ENCODE results near the gene TWIST2. TPM values are rescaled to one million over a fixed set of nuclear protein-coding genes. Genes with fewer than 3 reads are reported as not detected.

The TWIST2 gene
- total RNA-seq, 3 donors from 2014 or later: 1.1 to 13.4 (median 3.1) TPM

DNA sequence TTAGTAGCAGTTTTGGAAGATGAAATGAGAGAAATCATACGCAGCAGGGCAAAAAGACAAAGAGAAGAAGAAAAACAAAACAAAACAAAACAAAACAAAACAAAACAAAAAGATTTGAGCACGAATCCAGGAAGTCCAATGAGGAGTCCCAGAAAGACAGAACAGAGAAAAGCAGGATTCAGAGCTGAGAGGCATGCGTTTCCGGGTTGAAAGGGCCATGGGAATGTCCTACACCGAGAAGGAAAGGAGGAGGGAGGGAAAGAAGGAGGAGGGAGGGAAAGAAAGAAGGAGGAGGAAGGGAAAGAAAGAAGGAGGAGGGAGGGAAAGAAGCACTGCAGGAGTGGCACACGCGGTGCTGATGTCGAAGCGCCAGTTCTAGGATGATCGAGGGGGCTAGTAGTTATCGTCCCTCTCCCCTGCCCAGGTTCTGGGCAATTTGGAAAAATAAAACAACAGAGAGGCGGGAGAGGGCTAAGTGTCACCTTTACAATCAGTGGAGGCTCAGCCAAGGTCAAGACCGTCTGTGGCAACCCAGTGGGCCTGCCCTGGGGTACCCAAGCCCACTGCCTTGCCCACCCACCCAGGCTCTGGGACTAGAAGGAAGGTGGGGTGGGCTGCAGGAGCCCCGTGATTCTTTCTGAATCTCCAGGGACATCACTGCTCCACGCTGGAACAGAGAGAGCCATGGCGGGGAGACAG lies 68.4 kb downstream of the TWIST2 start:
- Histone ChIP-seq H3K36me3 (ENCODE audit: low read depth) (no peaks in the 10 kb centered on the region), H3K9me3 (no peaks in the 10 kb centered on the region), H3K4me1 (ENCODE audit: low read depth) (no peaks in the 10 kb centered on the region), H3K4me3 (no peak overlapping the region)
- TF ChIP-seq, protein P1, sequence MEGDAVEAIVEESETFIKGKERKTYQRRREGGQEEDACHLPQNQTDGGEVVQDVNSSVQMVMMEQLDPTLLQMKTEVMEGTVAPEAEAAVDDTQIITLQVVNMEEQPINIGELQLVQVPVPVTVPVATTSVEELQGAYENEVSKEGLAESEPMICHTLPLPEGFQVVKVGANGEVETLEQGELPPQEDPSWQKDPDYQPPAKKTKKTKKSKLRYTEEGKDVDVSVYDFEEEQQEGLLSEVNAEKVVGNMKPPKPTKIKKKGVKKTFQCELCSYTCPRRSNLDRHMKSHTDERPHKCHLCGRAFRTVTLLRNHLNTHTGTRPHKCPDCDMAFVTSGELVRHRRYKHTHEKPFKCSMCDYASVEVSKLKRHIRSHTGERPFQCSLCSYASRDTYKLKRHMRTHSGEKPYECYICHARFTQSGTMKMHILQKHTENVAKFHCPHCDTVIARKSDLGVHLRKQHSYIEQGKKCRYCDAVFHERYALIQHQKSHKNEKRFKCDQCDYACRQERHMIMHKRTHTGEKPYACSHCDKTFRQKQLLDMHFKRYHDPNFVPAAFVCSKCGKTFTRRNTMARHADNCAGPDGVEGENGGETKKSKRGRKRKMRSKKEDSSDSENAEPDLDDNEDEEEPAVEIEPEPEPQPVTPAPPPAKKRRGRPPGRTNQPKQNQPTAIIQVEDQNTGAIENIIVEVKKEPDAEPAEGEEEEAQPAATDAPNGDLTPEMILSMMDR (IDR thresholded peaks at IDR 0.05): no peak
- intact Hi-C loops (cut with DNase I, micrococcal nuclease): no loop called here
- ATAC-seq: no peak
- DNase-seq: no peak

DNA sequence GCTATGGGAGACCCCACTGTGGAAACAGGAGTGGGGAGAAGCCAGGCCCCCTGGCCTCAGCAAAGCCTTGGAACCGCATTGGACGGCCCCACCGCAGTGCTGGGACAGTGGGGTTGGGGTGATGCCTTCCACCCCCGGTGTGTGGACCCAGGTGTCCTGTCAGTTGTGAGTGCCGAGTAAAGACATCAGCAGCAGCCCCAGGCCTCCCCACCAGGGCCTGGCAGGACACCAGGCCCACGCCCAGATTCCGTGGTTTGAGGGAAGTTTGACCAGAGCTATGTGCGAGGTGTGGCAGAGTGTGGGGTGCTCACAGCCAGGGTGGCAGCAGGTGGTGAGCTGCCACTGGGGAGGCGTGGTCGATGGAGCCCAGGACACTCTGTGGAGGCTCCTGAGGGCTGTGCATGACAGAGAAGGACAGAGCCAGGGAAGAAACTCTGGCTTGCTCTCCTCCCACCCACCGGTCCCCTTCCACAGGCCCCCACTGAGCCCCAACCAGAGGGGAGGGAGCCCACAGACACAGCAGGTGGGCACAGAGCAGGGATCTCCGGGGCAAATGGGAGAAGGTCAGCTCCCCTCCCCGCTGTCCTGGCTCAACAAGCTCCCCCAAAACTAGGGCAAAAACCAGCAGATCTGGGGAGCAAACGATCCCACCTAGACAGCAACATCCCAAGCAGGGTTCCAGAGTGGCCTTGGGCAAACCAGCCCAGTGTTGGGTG lies 69.1 kb downstream of the TWIST2 start:
- H3K4me1 ChIP-seq (ENCODE audit: low read depth): no peaks in the 10 kb centered on the region
- no peak overlapping the region for H3K4me3 ChIP-seq
- DNase-seq: no peak
- ATAC-seq: no peak
- TF ChIP-seq, protein P1 (IDR thresholded peaks at IDR 0.05): no peak
- H3K9me3 ChIP-seq: no peaks in the 10 kb centered on the region
- H3K36me3 ChIP-seq (ENCODE audit: low read depth): no peaks in the 10 kb centered on the region
- intact Hi-C loops (cut with DNase I, micrococcal nuclease): no loop called here

DNA sequence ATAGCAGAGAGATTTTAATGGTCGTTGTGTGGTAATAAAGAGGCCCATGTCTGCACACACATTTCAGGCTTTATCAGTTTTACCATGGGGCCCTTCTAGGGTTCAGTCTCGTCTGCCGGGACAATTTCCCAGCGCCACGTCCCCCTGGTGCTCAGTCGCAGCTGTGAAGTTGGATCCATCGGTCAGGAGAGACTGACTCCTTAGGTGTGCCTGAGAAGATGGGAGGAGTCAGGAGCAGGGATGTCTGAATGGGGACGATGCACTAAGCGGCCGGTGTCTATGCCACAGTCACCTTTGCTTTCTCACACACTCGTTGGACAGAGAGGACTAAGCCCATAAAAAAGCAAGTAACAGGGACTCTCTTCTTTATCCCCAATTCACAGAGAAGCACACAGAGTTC lies 71.4 kb downstream of the TWIST2 start:
- ATAC-seq (no peak), DNase-seq (no peak)
- TF ChIP-seq, protein P1 (IDR thresholded peaks at IDR 0.05): no peak
- Histone ChIP-seq H3K4me3 (no peak overlapping the region), H3K36me3 (ENCODE audit: low read depth) (no peaks in the 10 kb centered on the region), H3K4me1 (ENCODE audit: low read depth) (no peaks in the 10 kb centered on the region), H3K9me3 (no peaks in the 10 kb centered on the region)
- intact Hi-C loops (cut with DNase I, micrococcal nuclease): no loop called here

DNA sequence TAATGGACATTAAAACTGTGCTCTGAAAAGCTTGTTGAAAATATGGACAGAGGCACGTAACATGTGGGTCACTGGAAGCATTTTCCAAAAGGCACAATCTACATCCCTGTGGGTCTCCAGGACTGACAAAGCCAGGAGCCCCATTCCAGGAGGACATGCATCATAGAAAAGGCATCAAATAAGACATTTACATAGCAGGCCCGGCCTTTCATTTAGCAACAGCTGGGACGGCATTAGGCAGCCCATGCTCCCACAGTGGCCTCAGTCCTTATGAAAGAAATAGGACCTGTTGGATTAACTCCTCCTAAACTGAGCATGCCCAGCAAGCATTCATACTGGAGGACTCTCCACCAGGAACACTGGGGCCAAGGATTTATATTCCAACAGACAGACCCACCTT lies 72.2 kb downstream of the TWIST2 start:
- ATAC-seq (no peak), DNase-seq (no peak)
- Histone ChIP-seq H3K4me3 (no peak overlapping the region), H3K9me3 (no peaks in the 10 kb centered on the region), H3K36me3 (ENCODE audit: low read depth) (no peaks in the 10 kb centered on the region), H3K4me1 (ENCODE audit: low read depth) (no peaks in the 10 kb centered on the region)
- intact Hi-C loops (cut with DNase I, micrococcal nuclease): no loop called here
- TF ChIP-seq, protein P1 (IDR thresholded peaks at IDR 0.05): no peak

DNA sequence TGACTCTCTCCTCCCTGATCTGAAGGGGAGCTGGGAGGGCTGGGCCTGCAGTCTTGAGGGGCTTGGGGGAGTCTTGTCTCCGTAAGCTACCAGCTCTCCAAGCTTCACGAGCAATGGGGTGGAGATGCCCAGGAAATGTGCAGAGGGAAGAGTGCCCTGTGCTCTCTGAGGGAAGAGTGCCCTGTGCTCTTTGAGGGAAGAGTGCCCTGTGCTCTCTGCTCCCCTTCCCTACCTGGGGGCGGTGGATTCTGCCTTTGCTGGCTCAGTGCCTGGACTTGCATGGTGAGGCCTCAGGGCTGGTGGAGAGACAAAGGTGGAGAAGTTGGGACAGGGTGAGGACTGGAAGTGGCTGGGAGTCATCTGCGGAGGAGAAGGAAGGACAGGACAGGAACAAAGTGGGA lies 72.7 kb downstream of the TWIST2 start:
- H3K36me3 ChIP-seq (ENCODE audit: low read depth): no peaks in the 10 kb centered on the region
- DNase-seq: no peak

More for the DNA sequence above, 72.7 kb downstream of the TWIST2 start:
- Histone ChIP-seq H3K4me3 (no peak overlapping the region), H3K9me3 (no peaks in the 10 kb centered on the region), H3K4me1 (ENCODE audit: low read depth) (no peaks in the 10 kb centered on the region)
- intact Hi-C loops (cut with DNase I, micrococcal nuclease): no loop called here
- ATAC-seq: no peak
- TF ChIP-seq, protein P1 (IDR thresholded peaks at IDR 0.05): no peak

Measured in mucosa of descending colon (tissue), 3 donors.